GM15510 (cell line): ENCODE data around the gene MYL12B.

Source experiments
- POLR2A ChIP-seq: IDR thresholded peaks from 3 replicates; pipeline ENCODE4 v1.6.1; 2011; ENCODE audit warnings: borderline replicate concordance; ENCODE audit not compliant: insufficient read length; ENCODE audit errors: extremely low read depth

MYL12B gene

GRCh38 chr18:3250237-3251107 is 11.5 kb upstream of the MYL12B start:
- TF ChIP-seq POLR2A, result peak; percentile 13

- no peak for TF ChIP-seq POLR2A
These were observed 10.5 kb upstream of the MYL12B start for GRCh38 chr18:3251249-3251962.

DNA sequence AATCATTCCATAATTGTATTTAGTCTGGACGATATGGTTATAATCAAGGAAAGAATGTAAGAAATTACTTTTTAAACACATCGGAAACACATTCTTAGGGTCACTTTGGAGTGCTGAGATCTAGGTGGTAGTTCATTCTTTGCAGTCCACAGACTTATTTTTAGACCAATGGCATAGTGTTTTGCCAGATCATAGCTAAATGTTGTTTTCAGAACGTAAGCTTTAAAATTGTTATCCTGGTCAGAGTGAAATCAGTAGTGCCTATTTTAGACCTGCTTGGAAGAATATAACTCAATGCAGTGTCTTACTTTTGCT is 10.0 kb upstream of the MYL12B start:
- no peak for TF ChIP-seq POLR2A

DNA sequence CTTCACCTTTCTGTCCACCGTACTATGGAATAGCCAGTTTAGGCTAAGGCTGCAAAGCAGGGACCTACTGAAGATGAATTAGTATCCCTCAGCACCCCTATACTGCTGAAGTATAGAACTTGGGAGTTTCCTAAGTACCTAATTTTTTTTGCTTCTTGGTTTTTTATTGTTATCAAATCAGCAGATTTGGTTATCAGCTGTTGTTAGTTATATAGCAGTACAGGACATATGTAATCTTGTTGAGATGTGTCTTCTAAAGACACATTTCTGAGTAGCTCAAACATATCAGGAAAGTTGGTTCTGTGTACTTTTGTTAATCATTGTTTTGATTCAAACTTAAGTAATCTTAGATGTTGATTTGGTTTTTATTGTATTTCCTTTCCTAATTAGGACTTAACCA is 9.1 kb upstream of the MYL12B start:
- no peak for TF ChIP-seq POLR2A

DNA sequence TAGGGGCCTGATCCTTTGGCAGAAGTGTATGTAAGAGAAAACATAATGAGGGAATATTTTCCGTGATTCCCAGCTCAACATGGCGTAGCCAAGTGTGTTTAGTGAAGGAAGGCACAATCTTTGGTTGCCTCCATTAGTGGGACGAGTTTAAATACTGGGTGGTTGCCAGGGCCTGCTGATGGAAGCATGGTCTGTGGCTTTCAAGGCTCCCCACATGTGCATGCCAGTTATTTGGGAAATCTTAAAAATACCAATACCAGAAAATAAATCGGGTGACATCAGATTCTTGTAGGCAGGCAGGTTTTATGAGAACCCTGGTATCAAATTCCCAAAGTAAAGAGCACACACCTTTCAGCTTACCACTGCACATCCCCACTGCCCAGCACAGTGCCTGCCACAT is 7.2 kb upstream of the MYL12B start:
- TF ChIP-seq POLR2A, result no peak

DNA sequence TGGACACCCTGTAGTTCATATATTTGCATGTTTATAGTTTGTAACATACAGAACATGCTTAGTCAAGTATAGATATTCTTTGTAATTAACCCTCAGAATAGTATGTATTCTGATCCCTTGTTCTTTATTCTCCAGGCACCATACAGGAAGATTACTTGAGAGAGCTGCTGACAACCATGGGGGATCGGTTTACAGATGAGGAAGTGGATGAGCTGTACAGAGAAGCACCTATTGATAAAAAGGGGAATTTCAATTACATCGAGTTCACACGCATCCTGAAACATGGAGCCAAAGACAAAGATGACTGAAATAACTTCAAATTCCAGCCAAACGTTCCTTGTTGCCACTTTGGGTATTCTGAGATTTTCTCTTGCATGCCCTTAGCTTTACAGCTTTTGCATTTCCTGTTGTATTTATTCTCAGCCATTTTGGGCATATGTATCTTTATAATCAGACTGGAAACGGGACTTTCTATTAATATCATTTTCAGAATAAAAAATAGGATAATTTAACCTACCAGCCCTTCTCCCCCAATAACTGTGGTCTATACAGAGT is 6.2 kb upstream of the MYL12B start:
- no peak for TF ChIP-seq POLR2A

- no peak for TF ChIP-seq POLR2A
These were observed 5.0 kb upstream of the MYL12B start for GRCh38 chr18:3256693-3257626.

DNA sequence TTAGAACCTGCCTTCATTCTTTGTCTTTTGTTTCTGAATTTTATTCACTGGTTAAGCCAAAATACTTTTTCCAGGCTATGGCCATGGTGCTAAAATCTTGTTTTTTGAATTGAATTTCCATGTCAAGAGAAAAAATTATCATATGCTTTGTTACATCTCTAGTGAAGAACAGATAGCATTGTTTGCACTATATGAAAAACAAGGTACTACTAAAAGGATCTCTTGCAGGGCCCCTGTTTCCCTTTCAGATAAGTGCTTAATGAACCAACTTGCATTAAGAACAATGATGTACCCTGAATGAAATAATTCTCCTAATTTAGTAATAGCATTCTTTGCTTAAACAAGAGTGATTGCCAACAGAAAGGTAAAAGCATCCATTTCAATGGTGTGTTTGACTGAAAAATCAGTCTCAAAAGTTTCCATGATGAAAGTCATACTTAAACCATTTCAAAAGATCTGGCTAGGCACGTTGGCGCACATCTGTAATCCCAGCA is 4.3 kb upstream of the MYL12B start:
- TF ChIP-seq POLR2A, result no peak

GRCh38 chr18:3260995-3261372 is 949 bp upstream of the MYL12B start:
- no peak for TF ChIP-seq POLR2A

DNA sequence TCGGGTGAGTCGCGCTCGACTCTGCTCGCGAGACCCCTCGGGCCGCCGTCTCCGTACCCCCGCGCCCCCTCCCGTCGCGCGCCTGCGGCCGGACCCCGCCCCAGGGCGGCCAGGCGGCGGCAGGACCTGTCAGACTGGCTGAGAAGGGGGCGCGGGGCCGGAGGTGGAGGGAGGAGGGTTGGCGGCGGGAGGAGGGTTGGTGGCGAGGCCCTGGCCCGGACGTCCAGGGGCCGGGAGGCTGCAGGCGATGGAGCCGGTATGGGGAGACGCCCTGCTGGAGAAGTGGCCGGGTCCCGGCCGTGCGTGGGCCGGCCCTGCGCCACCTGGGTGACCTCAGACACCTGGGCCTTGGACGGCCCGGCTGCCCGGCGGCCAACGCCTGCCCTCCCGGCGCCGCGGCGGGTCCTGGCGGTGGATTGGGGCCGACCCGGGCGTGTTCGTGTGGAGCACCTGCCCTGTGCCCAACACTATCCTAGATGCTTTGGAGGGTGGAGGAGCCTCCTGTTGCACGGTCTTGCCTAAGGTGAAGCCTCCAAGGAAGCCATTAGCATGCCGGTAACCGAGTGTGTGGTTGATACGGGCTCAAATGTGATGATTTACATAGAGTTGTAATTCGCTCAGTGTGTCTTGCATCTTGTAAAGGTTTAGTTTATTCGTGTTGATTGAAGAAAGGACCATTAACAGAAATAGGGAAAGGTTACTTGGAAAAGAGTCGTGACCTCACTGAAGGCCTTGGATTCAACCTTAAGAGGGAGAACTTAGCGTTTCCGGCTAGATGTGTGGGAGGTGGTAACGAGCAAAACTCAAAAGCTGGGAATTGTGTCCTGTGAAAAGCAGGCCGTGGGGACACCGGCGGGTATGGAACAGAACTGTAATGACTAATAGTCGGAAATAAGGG is 550 bp downstream of the MYL12B start:
- TF ChIP-seq POLR2A, result no peak

GRCh38 chr18:3263132-3263700 is 1.3 kb downstream of the MYL12B start:
- TF ChIP-seq POLR2A, result no peak

- no peak for TF ChIP-seq POLR2A
These were observed 2.4 kb downstream of the MYL12B start for GRCh38 chr18:3264362-3264761.

GRCh38 chr18:3265564-3266033 is 3.7 kb downstream of the MYL12B start:
- no peak for TF ChIP-seq POLR2A
